Measurements from ENCODE around the gene ASB10. TPM values are rescaled to one million over a fixed set of nuclear protein-coding genes. Genes with fewer than 3 reads are reported as not detected.
A peak's percentile ranks its signal among the peaks of the same experiment; 100 is the strongest.

ASB10 gene
- total and polyA plus RNA-seq, 7 donors: 3.8 to 29.6 (median 22.5) TPM

DNA sequence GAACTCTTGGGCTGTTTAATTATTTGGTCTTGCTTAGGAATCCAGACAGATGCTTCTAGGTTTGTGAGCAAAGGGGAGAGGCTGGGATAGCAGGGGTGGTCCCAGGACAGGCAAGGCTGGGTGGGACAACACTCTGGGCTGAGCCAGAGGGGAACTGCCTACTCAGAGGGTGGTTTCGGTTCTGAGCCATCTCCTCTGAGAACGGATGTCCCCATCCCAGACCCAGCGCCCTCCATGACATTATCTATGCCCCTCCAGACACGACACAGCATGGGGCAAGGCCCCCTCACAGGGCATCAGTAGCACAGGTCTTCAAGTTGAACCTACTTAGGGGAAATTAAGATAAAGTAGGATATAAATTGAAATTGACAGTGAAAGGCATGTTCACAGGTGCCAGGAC lies 7.1 kb downstream of the ASB10 start:
- H3K27me3 ChIP-seq (ENCODE audit: insufficient read depth in 3 of 3, low read length in 2 of 3): no peaks in the 10 kb centered on the region
- intact Hi-C loops (cut with DNase I): no loop called here
- 78 to 80% (median 79%) methylated on average over 4 of the region's 4 CpGs for WGBS, 3 donors
- TF ChIP-seq CTCF (IDR thresholded peaks at IDR 0.05): no peak
- DNase-seq (peak in 1 of 2 donors; percentile 20), ATAC-seq (no peak)
- H3K4me1 ChIP-seq: peaks cover 31% of the 10 kb centered on the region
- H3K9me3 ChIP-seq: no peaks in the 10 kb centered on the region
- peaks cover 0 to 32% of the 10 kb centered on the region in 2 donors for H3K36me3 ChIP-seq (ENCODE audit: insufficient read depth in 1 of 2, low read depth in 1 of 2)
- no peak overlapping the region for H3K4me3 ChIP-seq
- H3K27ac ChIP-seq: no peak overlapping the region

- Histone ChIP-seq H3K9me3 (no peaks in the 10 kb centered on the region), H3K27ac (no peak overlapping the region), H3K27me3 (ENCODE audit: insufficient read depth in 3 of 3, low read length in 2 of 3) (no peaks in the 10 kb centered on the region), H3K4me3 (no peak overlapping the region), H3K36me3 (ENCODE audit: insufficient read depth in 1 of 2, low read depth in 1 of 2) (peaks cover 0 to 32% of the 10 kb centered on the region in 2 donors), H3K4me1 (peaks cover 26% of the 10 kb centered on the region)
- DNase-seq: peak in 1 of 2 donors; percentile 34
- no peak for TF ChIP-seq CTCF (IDR thresholded peaks at IDR 0.05)
- no peak for ATAC-seq
- 79 to 84% (median 81%) methylated on average over 8 of the region's 8 CpGs for WGBS, 3 donors
- intact Hi-C loops (cut with DNase I): no loop called here
Observed at GRCh38 chr7:151179287-151179860, 7.7 kb downstream of the ASB10 start.

DNA sequence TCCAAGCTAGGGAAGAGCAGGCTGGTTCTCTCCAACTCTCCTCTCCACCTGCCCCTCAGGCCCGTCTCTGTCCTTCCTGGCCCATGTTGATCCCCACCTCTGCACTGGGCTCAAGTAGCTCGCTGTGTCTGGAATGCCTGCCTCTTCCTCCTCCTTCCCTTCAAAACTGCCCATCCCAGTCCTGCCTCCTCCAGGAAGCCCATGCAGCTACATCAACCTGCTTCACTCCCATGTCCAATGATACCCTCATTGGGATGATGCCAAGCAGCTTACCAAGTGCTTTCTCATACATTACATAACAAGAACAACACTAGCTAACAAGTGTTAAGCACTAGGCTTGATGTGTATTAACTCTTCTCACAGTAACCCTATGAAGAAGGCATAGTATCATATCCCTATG lies 8.2 kb downstream of the ASB10 start:
- Histone ChIP-seq H3K4me1 (peaks cover 26% of the 10 kb centered on the region), H3K27me3 (ENCODE audit: insufficient read depth in 3 of 3, low read length in 2 of 3) (no peaks in the 10 kb centered on the region), H3K9me3 (no peaks in the 10 kb centered on the region), H3K27ac (no peak overlapping the region), H3K36me3 (ENCODE audit: insufficient read depth in 1 of 2, low read depth in 1 of 2) (peaks cover 0 to 26% of the 10 kb centered on the region in 2 donors), H3K4me3 (no peak overlapping the region)
- WGBS, 3 donors: 37 to 92% (median 47%) methylated on average over 2 of the region's 2 CpGs
- ATAC-seq: no peak
- intact Hi-C loops (cut with DNase I): no loop called here
- TF ChIP-seq CTCF (IDR thresholded peaks at IDR 0.05): no peak
- no peak for DNase-seq

- WGBS, 3 donors: 61 to 88% (median 61%) methylated on average over 9 of the region's 9 CpGs
- no peak for TF ChIP-seq CTCF (IDR thresholded peaks at IDR 0.05)
- Histone ChIP-seq H3K9me3 (no peaks in the 10 kb centered on the region), H3K36me3 (ENCODE audit: insufficient read depth in 1 of 2, low read depth in 1 of 2) (peaks cover 0 to 20% of the 10 kb centered on the region in 2 donors), H3K27ac (peak overlapping the region; percentile 36), H3K27me3 (ENCODE audit: insufficient read depth in 3 of 3, low read length in 2 of 3) (no peaks in the 10 kb centered on the region), H3K4me1 (peaks cover 26% of the 10 kb centered on the region), H3K4me3 (no peak overlapping the region)
- ATAC-seq: peak in 1 of 4 donors; percentile 17
- intact Hi-C loops (cut with DNase I): no loop called here
- no peak for DNase-seq
Observed at GRCh38 chr7:151178236-151178635, 8.8 kb downstream of the ASB10 start.

DNA sequence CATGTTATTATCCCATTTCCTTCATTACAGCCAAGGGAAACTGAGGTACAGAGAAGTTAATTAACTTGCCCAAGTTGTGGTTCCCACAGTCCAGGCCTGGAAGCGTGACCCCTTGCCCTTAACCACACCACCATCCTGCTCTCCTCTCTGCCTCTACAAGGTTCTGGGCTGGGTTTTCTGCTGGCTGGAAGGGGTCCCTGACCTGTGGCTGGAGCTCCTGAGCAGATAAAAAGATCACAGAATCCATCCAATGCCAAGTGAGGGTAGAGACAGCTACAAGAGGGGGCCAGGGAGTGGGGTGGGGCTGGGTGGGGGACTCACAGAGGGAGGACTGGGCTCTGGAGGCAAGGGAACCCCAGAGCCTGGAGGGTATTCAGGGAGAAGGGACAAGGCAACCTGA lies 9.7 kb downstream of the ASB10 start:
- Histone ChIP-seq H3K4me3 (no peak overlapping the region), H3K27me3 (ENCODE audit: insufficient read depth in 3 of 3, low read length in 2 of 3) (no peaks in the 10 kb centered on the region), H3K4me1 (peaks cover 28% of the 10 kb centered on the region), H3K27ac (peak overlapping the region; percentile 36), H3K36me3 (ENCODE audit: insufficient read depth in 1 of 2, low read depth in 1 of 2) (peaks cover 0 to 19% of the 10 kb centered on the region in 2 donors), H3K9me3 (no peaks in the 10 kb centered on the region)
- WGBS, 3 donors: 71 to 80% (median 79%) methylated on average over 1 of the region's 1 CpG
- ATAC-seq: no peak
- no peak for TF ChIP-seq CTCF (IDR thresholded peaks at IDR 0.05)
- intact Hi-C loops (cut with DNase I): no loop called here
- peak in 1 of 2 donors; percentile 14 for DNase-seq
